Measurements from ENCODE around the gene SPPL3.
A peak's percentile ranks its signal among the peaks of the same experiment; 100 is the strongest.
"Not testable (repeated sequence)": the region's sequence is repeated elsewhere in the genome, so short reads cannot be mapped to it uniquely, and the experiment has no call there.

The SPPL3 gene

DNA sequence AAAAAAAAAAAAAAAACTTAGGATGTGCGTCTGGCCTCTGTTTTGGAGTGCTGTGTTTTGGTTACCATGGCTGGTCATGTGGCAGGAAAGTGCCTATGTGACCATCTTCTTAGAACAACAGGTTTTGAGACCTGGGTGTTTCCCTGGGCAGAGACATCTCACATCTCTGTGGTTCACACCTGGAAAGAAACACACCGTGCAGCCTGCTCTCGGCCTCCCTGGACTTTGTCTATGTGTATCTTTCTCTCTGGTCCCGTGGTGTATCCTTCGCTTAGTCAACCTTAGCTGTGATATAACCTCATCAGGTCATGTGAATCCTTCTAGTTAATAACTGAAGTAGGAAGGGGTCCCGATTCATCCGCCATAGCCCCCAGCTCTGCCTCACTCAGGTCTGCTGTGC, 155.9 kb downstream of the SPPL3 start:
- no peak for DNase-seq (ENCODE audit: low read depth, low spot score)

DNA sequence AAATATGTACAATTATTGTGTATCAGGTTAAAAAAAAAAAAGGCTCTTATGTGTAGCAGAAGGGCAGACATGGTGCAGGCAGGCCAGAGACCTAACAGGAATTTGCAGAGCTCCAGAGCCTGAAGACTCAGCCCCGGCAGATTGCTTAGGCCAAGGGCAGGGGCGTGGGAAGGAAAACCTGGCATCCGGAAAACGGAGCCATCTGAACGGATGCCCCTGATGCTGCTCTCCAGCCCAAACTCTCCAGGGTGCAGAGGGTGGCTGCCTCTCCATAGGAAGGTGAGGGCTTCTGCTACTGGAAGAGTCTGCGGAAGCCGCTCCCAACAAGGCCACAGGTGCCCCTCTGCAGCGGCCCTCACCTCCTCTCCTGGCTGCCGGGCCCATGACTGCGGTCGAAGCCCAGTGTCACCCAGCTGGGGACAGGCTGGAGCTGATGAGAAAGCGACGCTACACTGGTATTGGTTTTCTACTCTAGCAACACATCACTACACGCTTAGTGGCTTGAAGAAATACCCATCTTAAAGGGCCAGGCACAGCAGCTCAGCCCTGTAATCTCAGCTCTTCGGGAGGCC, 159.2 kb downstream of the SPPL3 start:
- DNase-seq (ENCODE audit: low read depth, low spot score): no peak

DNA sequence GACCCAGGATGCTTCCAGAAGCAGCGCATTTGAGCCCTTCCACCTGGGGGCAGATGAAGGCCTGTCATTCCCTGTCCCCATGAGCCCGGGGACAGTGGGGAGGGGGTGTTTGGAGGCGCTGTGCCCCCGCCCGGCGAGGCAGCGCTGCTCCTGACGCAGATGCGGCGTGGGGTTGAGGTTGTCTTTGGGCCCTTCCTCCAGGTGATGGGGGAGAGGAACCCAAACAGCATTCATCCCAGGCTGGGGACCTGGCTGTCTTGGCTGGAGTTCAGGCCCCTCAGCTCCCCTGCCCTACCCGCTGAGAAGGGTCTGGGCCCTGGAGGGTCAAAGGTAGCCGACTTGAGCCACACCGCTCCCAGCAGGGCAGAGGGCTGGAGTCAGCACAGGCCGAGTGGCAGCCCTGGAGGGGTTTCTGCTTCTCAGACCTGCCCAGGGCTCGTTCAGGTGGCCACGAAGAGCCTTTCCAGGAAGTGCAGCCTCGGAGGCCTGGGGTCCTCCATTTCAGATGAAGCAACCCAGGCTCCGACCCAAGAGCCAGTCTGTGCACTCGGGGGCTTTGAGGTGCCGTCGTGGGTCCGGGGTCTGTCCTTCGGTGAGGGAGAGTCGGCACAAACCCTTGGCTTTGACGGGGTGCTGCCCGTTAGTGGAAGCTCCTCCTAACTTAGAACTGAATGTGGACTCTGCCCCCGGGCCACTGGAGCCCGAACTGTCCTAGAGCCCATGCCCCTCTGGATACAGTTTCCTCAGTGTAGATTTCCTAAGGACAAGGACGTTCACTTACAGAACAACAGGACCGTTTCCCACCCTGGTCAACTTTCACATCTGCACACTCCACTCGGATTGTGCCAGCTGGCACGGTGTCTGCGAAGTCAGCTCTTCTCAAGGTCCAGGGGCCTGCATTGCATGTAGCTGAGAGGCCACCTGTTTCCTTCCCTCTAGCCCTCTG, 162.4 kb downstream of the SPPL3 start:
- DNase-seq (ENCODE audit: low read depth, low spot score): no peak

- no peak for DNase-seq (ENCODE audit: low read depth, low spot score)
These were observed 163.3 kb downstream of the SPPL3 start for GRCh38 chr12:120740871-120741270.

DNA sequence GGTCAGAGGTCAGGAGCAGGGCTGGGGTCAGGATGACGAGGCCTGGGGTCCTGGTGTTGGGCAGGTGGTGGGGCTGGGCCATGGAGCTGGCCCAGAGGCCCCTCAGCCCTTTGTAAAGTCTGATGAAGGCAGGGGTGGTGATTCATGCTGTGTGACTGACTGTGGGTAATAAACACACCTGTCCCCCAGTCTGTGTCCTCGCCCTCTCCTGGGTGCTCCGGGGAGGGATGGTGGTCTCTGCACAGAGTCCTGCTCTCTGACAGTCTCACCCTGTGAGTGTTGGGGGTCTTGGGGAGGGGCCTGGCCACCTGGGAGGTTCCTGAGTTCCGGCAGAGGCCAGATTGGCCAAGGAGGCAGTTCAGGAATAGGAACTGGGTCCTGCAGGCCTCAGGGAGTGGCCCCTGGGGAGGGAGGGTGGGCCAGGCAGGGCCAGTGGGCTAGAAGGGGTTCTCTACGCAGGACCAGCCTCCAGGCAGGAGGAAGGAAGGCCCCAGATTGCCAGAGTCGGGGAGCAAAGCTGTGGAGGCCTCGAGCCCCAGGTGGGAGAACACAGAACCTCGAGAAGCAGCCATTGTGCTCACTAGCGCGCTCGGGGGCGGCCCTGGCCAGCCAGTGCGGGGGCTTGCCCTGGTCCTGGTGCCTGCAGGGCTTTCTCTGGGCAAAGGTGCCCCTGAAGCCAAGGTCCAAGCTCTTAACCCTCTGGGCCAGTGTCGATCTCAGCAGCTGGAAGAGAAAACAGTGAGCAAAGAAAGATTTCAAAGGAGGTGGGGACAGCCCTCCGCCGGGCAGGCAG, 164.1 kb downstream of the SPPL3 start:
- DNase-seq (ENCODE audit: low read depth, low spot score): no peak

- no peak for DNase-seq (ENCODE audit: low read depth, low spot score)
These were observed 165.0 kb downstream of the SPPL3 start for GRCh38 chr12:120739031-120739762.

- no peak for DNase-seq (ENCODE audit: low read depth, low spot score)
These were observed 165.7 kb downstream of the SPPL3 start for GRCh38 chr12:120738252-120739030.

DNA sequence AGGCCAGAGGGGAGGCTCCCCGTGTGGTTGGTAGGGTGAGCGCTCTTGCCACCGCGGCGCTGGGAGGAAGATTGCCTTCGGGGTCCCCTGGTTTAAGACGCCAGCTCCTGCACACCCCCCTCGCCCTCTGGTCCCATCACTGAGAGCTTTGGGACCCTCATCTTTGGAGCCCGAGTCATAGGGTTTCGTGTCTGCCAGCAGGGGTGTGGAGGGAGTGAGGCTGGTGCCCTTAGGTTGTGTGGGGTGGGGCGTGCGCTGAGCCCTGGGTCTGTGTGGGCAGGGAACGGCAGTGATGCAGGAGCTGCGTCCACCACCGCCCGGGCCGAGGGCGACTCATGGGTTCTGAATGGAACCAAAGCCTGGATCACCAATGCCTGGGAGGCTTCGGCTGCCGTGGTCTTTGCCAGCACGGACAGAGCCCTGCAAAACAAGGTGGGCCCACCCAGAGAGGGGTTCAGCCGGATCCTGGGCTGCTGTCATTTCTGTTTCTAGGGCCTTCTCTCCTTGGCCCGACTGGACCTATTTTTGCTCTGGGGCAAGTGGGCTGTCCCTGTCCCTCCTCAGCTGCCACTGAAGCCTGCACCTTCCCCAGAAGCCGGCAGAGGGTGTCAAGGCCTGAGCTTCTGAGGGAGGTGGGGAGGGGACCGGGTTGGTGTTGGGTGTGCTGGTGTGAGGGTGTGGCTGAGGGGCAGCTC, 166.5 kb downstream of the SPPL3 start:
- no peak for DNase-seq (ENCODE audit: low read depth, low spot score)

DNA sequence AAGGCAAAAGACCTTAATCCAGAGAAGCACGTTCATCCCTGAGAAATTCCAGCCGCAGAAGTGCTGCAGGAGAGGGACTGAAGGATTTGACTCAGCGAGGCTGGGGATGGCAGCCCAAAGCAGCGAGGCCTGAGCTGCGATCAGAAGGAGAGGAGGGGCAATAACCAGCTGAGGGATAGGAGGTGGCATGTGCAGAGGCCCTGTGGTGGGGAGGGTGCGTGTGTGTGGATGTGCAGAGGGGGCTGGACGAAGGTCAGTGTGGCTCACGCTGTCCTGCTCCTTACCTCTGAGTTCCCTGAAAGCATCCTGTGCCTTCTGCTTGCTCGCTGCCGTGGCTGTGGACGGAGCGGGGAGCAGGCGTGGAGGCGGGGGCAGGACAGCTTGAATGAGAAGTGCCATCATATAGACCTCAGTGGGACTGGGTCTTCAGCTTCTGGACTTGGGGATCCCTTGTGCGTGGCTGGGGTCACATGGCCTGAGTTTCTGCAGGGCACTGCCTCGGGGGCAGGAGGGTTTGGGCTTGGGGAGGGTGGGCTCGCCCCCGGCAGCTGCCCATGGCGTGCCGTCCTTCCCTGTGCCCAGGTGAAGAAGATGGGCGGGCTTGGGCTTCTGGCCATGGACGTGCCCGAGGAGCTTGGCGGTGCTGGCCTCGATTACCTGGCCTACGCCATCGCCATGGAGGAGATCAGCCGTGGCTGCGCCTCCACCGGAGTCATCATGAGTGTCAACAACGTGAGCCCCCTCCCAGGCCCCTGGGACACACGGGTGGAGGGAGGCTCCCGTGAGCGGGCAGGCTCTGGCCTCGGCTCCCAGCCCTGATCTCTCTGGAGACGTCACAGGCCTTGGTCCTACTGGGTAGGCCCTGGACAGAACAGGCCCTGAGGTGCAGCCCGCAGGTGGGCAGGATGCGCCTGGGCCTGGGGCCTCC, 167.5 kb downstream of the SPPL3 start:
- DNase-seq (ENCODE audit: low read depth, low spot score): no peak

GRCh38 chr12:120735181-120735580, 169.0 kb downstream of the SPPL3 start:
- no peak for DNase-seq (ENCODE audit: low read depth, low spot score)

- DNase-seq (ENCODE audit: low read depth, low spot score): no peak
These were observed 169.9 kb downstream of the SPPL3 start for GRCh38 chr12:120734210-120734609.

GRCh38 chr12:120733574-120733973, 170.6 kb downstream of the SPPL3 start:
- no peak for DNase-seq (ENCODE audit: low read depth, low spot score)

DNA sequence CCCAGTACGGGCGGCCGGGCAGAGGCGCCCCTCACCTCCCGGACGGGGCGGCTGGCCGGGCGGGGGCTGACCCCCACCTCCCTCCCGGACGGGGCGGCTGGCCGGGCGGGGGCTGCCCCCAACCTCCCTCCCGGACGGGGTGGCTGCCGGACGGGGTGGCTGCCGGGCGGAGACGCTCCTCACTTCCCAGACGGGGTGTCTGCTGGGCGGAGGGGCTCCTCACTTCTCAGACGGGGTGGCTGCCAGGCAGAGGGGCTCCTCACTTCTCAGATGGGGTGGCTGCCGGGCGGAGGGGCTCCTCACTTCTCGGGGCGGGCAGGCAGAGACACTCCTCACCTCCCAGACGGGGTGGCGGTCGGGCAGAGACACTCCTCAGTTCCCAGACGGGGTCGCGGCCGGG, 172.0 kb downstream of the SPPL3 start:
- not testable (repeated sequence) for DNase-seq (ENCODE audit: low read depth, low spot score)

DNA sequence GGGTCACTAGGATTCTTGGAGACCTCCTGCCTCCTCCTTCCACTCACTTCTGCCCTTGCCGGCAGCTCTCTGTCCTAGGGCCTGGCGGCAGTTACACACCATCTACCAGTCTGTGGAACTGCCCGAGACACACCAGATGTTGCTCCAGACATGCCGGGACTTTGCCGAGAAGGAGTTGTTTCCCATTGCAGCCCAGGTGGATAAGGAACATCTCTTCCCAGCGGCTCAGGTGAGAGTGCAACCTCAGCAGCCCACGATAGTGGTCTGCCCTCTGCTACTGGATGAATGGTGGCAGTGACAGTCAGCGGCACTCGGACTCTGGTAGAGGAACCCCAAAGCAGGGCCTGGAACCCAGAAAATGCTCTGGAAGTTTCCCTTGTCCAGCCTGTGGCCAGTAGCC, 177.2 kb downstream of the SPPL3 start:
- DNase-seq (ENCODE audit: low read depth, low spot score): no peak

DNA sequence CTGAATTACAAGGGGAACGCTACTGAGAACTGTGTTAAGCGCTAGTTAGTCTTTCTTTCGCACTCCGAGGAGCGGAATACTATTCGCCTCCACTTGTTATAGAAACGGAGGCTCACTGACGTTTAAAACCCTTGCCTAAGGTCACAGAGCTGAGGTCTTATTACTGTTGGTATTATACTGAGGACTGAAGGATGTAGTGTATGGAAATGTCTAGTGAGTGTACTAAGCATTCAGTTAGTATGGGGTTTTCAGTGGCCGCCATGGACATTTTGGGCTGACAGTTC, 177.7 kb downstream of the SPPL3 start:
- no peak for DNase-seq (ENCODE audit: low read depth, low spot score)

GRCh38 chr12:120725659-120726509, 178.3 kb downstream of the SPPL3 start, which contains the start of gene ACADS:
ACADS (plus strand) TSS chr12:120725826; CDS start chr12:120725886, 60 bp downstream.
- DNase-seq (ENCODE audit: low read depth, low spot score): peak; percentile 36

DNA sequence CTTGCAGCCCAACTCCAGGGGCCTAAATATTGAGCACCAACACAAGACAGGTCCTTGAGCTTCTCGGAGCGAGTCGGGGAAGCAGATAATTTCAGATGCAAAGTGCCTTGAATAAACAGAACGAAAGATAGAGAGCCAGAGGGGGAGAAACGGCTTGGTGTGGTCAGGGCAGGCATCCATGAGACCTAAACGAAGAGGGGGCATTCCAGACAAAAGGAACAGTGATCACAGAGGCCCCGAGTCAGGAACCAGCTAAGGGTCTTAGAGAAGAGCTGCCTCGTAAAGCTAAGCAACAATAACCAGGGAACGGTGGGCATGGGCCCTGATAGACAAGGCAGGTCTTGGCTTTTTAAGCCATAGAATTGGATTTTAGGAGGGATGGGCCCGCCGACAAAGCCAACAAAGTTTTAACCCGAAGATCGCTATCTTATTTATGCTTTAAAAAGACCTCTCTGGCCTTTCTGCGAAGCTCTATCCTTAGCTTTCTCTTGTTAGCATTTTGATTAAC, 179.0 kb downstream of the SPPL3 start:
- no peak for DNase-seq (ENCODE audit: low read depth, low spot score)

- no peak for DNase-seq (ENCODE audit: low read depth, low spot score)
These were observed 179.4 kb downstream of the SPPL3 start for GRCh38 chr12:120724720-120725119.

Measured in smooth muscle cell of the brain vasculature (primary cell).